Caco-2 (cell line): ENCODE data around the gene TARBP1. TPM values are rescaled to one million over a fixed set of nuclear protein-coding genes. Genes with fewer than 3 reads are reported as not detected.
A peak's percentile ranks its signal among the peaks of the same experiment; 100 is the strongest.

Source experiments
- BruUV-seq: library from RNA; stranded (reverse); fragments of 400-500 nt; replicated peaks from 2 replicates; lab custom pipeline; 2021; lab: Mats Ljungman, UMichigan
- CTCF ChIA-PET: fragments of 300-600 bp; sonication (Branson Sonifier 250); formaldehyde crosslinking; loops from one replicate; lab custom pipeline; 2022; ENCODE audit warnings: antibody characterized with exemption; lab: Charles Lee
- POLR2A ChIA-PET: fragments of 300-600 bp; sonication (Branson Sonifier 250); formaldehyde crosslinking; loops from one replicate; lab custom pipeline; 2022; ENCODE audit warnings: antibody characterized with exemption; lab: Charles Lee
- DNase-seq, 2 experiments: peaks; one replicate each; pipeline versions ENCODE4 v3.0.0 to v3.0.0-alpha.2; 2020 to 2022
- H3K27me3 ChIP-seq: replicated peaks from 2 replicates; pipeline ENCODE4 v1.6.0; 2011; ENCODE audit warnings: low read length; ENCODE audit not compliant: control insufficient read depth, insufficient read depth
- H3K36me3 ChIP-seq: 2 replicates; pipeline ENCODE4 v1.5.1; 2011; ENCODE audit warnings: low read length; ENCODE audit not compliant: control insufficient read depth, insufficient read depth
- H3K4me1 ChIP-seq: fragments of 250-450 bp; sonication (Bioruptor Pico); 2 replicates; pipeline ENCODE4 v1.5.1; 2020; ENCODE audit warnings: mild to moderate bottlenecking
- H3K4me3 ChIP-seq: 2 replicates; pipeline ENCODE4 v1.5.1; 2011; ENCODE audit warnings: low read depth, mild to moderate bottlenecking, control low read depth, low read length
- H3K9me3 ChIP-seq: fragments of 250-450 bp; sonication (Bioruptor Pico); 2 replicates; pipeline ENCODE4 v1.5.1; 2020; ENCODE audit warnings: mild to moderate bottlenecking, moderate library complexity
- H3K27ac Mint-ChIP-seq: one replicate; pipeline ENCODE4 v1.8.0; 2022; ENCODE audit warnings: mixed read lengths; ENCODE audit not compliant: unreplicated experiment
- H3K27me3 Mint-ChIP-seq: one replicate; pipeline ENCODE4 v1.8.0; 2022; ENCODE audit warnings: mixed read lengths; ENCODE audit not compliant: insufficient read depth, unreplicated experiment
- H3K36me3 Mint-ChIP-seq: one replicate; pipeline ENCODE4 v1.8.0; 2022; ENCODE audit warnings: mild to moderate bottlenecking, mixed read lengths; ENCODE audit not compliant: insufficient read depth, unreplicated experiment
- H3K4me1 Mint-ChIP-seq: one replicate; pipeline ENCODE4 v1.8.0; 2022; ENCODE audit warnings: low read depth, mixed read lengths; ENCODE audit not compliant: unreplicated experiment
- H3K4me3 Mint-ChIP-seq: one replicate; pipeline ENCODE4 v1.8.0; 2022; ENCODE audit warnings: mild to moderate bottlenecking, moderate library complexity, mixed read lengths; ENCODE audit not compliant: unreplicated experiment
- H3K9me3 Mint-ChIP-seq: one replicate; pipeline ENCODE4 v1.8.0; 2022; ENCODE audit warnings: mixed read lengths; ENCODE audit not compliant: unreplicated experiment
- intact Hi-C: fragments of 100-400 bp; cut with micrococcal nuclease; formaldehyde crosslinking; loops from one replicate; pipeline ENCODE4 v1.10.0; 2022; ENCODE audit not compliant: unreplicated experiment
- total RNA-seq: library from RNA; stranded (reverse); gene quantifications from 2 replicates; pipeline ENCODE4 v1.2.3, GENCODE V29; 2022
- TF ChIP-seq, protein P1 (sequence below), 2 experiments: fragments of 200-600 bp in 1 of 2; IDR thresholded peaks; 1 replicate in 1 of 2; 2 replicates in 1 of 2; pipeline versions ENCODE4 v1.5.1 to v1.8.0; 2011 to 2022; ENCODE audit warnings: antibody characterized with exemption in 1 of 2, control low read depth in 1 of 2, inconsistent platforms in 1 of 2, low read depth in 1 of 2, low read length in 1 of 2, mild to moderate bottlenecking in 1 of 2, moderate library complexity in 1 of 2; ENCODE audit not compliant: insufficient read depth in 1 of 2, severe bottlenecking in 1 of 2, unreplicated experiment in 1 of 2

TARBP1 gene
- total RNA-seq, 1 experiment from 2014 or later, result 37.0 TPM

DNA sequence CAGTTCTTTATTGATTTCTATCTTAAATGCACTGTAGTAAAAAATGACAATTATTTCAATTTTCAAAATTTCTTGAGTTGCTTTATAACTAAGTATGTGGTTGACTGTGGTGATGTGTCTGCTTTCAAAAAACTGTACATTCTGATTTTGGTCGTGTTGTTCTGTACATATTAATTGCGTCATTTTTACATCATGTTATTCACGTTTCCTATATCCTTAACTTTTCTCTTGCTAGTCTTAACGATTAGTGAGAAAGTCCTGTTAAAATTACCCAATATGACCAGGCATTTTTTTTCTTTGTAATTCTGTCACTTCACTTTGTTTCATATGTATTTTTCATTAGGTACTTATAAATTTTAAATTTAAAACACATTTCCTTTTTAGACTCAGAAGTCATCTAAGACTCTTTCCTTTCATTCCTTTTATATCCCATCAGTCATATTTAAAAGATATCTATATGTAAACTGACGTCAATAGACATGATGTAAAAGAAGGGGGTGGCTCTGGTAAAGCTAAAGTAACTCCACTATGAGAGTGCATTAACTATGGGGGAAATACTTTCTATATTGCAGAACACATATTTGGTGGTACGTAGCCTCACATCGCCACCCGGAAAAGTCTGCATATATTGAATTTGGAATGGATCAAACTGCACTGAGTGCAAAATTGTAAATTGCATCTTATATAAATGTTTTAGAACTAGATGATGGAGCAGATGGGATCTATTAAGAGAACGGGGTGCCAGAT, 106.8 kb downstream of the TARBP1 start:
- Histone ChIP-seq H3K9me3 (no peaks in the 10 kb centered on the region), H3K4me3 (peak overlapping the region; percentile 77), H3K36me3 (peaks cover 2% of the 10 kb centered on the region), H3K27me3 (no peaks in the 10 kb centered on the region), H3K4me1 (0 out of 2 replicates have a peak, but pooled peaks cover 4% of the 10 kb centered on the region)
- CTCF ChIA-PET, result interaction anchor here (1.8 kb wide), 1 partner anchor 62 kb away, joined by 6 read pairs; no protein-coding TSS in a partner anchor
- Mint-ChIP-seq H3K27me3 (no peaks in the 10 kb centered on the region), H3K4me1 (no peaks in the 10 kb centered on the region), H3K4me3 (peak overlapping the region; percentile 99), H3K36me3 (peaks cover 30% of the 10 kb centered on the region), H3K27ac (peak overlapping the region; percentile 97), H3K9me3 (no peaks in the 10 kb centered on the region)
- no TSS peak for BruUV-seq
- TF ChIP-seq, protein P1, sequence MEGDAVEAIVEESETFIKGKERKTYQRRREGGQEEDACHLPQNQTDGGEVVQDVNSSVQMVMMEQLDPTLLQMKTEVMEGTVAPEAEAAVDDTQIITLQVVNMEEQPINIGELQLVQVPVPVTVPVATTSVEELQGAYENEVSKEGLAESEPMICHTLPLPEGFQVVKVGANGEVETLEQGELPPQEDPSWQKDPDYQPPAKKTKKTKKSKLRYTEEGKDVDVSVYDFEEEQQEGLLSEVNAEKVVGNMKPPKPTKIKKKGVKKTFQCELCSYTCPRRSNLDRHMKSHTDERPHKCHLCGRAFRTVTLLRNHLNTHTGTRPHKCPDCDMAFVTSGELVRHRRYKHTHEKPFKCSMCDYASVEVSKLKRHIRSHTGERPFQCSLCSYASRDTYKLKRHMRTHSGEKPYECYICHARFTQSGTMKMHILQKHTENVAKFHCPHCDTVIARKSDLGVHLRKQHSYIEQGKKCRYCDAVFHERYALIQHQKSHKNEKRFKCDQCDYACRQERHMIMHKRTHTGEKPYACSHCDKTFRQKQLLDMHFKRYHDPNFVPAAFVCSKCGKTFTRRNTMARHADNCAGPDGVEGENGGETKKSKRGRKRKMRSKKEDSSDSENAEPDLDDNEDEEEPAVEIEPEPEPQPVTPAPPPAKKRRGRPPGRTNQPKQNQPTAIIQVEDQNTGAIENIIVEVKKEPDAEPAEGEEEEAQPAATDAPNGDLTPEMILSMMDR (IDR thresholded peaks at IDR 0.05; ENCODE audit: insufficient read depth in 1 of 2, low read depth in 1 of 2, low read length in 1 of 2, severe bottlenecking in 1 of 2, unreplicated experiment in 1 of 2), result no peak
- intact Hi-C loops, result loop anchor here (2.0 kb wide), 2 partner anchors 15 to 107 kb away; partner anchors contain the start of gene TARBP1
- POLR2A ChIA-PET, result interaction anchor here (0.5 to 1.8 kb wide), 2 partner anchors 16 to 26 kb away, joined by 3 to 15 read pairs; no protein-coding TSS in a partner anchor
- DNase-seq, result no peak

DNA sequence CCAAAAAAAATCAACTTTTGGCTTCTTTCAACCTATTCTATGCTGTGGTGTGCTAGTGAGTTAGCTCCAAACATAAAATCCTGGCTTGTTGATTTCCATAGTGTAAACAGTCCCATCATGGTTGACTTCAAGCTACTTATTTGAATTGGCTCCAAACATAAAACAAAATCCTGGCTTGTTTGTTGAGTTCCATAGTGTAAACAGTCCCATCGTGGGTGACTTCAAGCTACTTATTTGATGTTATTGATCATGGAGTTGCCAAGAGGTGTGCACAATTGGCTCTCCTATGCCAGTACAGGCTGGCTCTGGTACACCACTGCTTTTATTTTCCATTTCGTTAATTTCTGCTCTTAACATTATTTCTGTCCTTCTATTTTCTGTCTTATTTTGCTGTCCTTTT, 107.6 kb downstream of the TARBP1 start:
- H3K36me3 Mint-ChIP-seq, result peaks cover 23% of the 10 kb centered on the region
- H3K4me3 Mint-ChIP-seq, result no peak overlapping the region
- no peaks in the 10 kb centered on the region for H3K9me3 Mint-ChIP-seq
- H3K4me3 ChIP-seq, result no peak overlapping the region
- 0 out of 2 replicates have a peak, but pooled peaks cover 4% of the 10 kb centered on the region for H3K4me1 ChIP-seq
- intact Hi-C loops, result no loop called here
- no peaks in the 10 kb centered on the region for H3K9me3 ChIP-seq
- H3K27me3 Mint-ChIP-seq, result no peaks in the 10 kb centered on the region
- no peaks in the 10 kb centered on the region for H3K4me1 Mint-ChIP-seq
- no peak for DNase-seq
- no peaks in the 10 kb centered on the region for H3K27me3 ChIP-seq
- no TSS peak for BruUV-seq
- H3K27ac Mint-ChIP-seq, result no peak overlapping the region
- peaks cover 2% of the 10 kb centered on the region for H3K36me3 ChIP-seq
- CTCF ChIA-PET, result no interaction called here
- TF ChIP-seq, protein P1 (IDR thresholded peaks at IDR 0.05; ENCODE audit: insufficient read depth in 1 of 2, low read depth in 1 of 2, low read length in 1 of 2, severe bottlenecking in 1 of 2, unreplicated experiment in 1 of 2), result no peak
- POLR2A ChIA-PET, result no interaction called here

DNA sequence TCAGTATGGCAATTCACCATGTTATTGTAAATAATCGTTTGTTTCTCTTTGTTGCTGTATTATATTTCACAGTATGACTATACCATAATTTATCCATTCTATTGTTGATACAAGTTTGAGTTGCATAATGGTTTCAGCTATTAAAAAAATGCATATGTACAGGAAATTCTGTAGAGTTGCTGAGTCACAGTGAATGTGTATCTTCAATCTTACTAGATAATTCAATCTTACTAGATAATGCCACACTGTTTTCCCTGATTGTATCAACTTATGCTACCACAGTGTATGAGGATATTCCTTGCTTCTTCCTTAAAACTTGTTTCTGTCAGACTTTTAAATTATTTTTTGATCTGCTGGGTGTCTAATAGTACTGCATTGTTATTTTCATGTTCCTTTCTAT, 109.2 kb downstream of the TARBP1 start:
- Mint-ChIP-seq H3K27me3 (no peaks in the 10 kb centered on the region), H3K4me3 (no peak overlapping the region), H3K9me3 (no peaks in the 10 kb centered on the region), H3K36me3 (peaks cover 10% of the 10 kb centered on the region), H3K27ac (no peak overlapping the region), H3K4me1 (no peaks in the 10 kb centered on the region)
- intact Hi-C loops, result no loop called here
- Histone ChIP-seq H3K36me3 (no peaks in the 10 kb centered on the region), H3K9me3 (no peaks in the 10 kb centered on the region), H3K4me3 (no peak overlapping the region), H3K4me1 (0 out of 2 replicates have a peak, but pooled peaks cover 4% of the 10 kb centered on the region), H3K27me3 (no peaks in the 10 kb centered on the region)
- ChIA-PET CTCF (interaction anchor here (0.6 kb wide), 1 partner anchor 739 kb away, joined by 6 read pairs; no protein-coding TSS in a partner anchor), POLR2A (no interaction called here)
- TF ChIP-seq, protein P1 (IDR thresholded peaks at IDR 0.05; ENCODE audit: insufficient read depth in 1 of 2, low read depth in 1 of 2, low read length in 1 of 2, severe bottlenecking in 1 of 2, unreplicated experiment in 1 of 2), result no peak
- BruUV-seq, result no TSS peak
- DNase-seq, result no peak
